ENCODE results near the gene SLC25A48. TPM values are rescaled to one million over a fixed set of nuclear protein-coding genes. Genes with fewer than 3 reads are reported as not detected.
A peak's percentile ranks its signal among the peaks of the same experiment; 100 is the strongest.

Gene SLC25A48
- total and polyA plus RNA-seq, 2 donors (not counting 1 experiment from before 2014, with no cell fraction given), result not detected

- Histone ChIP-seq H3K27me3 (ENCODE audit: control insufficient read depth, insufficient read depth, low read length) (no peaks in the 10 kb centered on the region), H2AFZ (ENCODE audit: low read length) (no peak overlapping the region), H3K9ac (ENCODE audit: insufficient read depth, low read length) (no peak overlapping the region), H4K20me1 (ENCODE audit: control insufficient read depth, extremely low read depth, insufficient read depth, low read length) (no peaks in the 10 kb centered on the region), H3K4me1 (ENCODE audit: control insufficient read depth, extremely low read depth, insufficient read depth, low read length) (no peaks in the 10 kb centered on the region), H3K36me3 (ENCODE audit: control insufficient read depth, insufficient read depth, low read length) (no peaks in the 10 kb centered on the region), H3K27ac (ENCODE audit: insufficient read depth, low read length) (no peak overlapping the region), H3K79me2 (ENCODE audit: control insufficient read depth, insufficient read depth, low read length) (no peaks in the 10 kb centered on the region), H3K4me2 (ENCODE audit: extremely low read depth, insufficient read depth, low read length) (no peak overlapping the region), H3K4me3 (replicated peaks in 1 of 4; ENCODE audit: control extremely low read depth in 1 of 4, insufficient read depth in 1 of 4, low read depth in 3 of 4, low read length in 4 of 4) (no peak overlapping the region), H3K9me3 (ENCODE audit: control insufficient read depth, insufficient read depth, low read depth, low read length) (no peaks in the 10 kb centered on the region)
- no peak for DNase-seq (ENCODE audit: low read depth in 2 of 2)
- TF ChIP-seq EZH2 (IDR thresholded peaks at IDR 0.05; ENCODE audit: low read length, missing control alignments), result no peak
- TF ChIP-seq CTCF (conservative IDR thresholded peaks at IDR 0.05 in 1 of 2, IDR thresholded peaks at IDR 0.05 in 1 of 2; ENCODE audit: low read depth in 1 of 2, low read length in 2 of 2), result no peak
Measured at GRCh38 chr5:135920199-135920598, 85.7 kb downstream of the SLC25A48 start.

GRCh38 chr5:135921388-135921787, 86.9 kb downstream of the SLC25A48 start:
- no peak overlapping the region for H3K27ac ChIP-seq (ENCODE audit: insufficient read depth, low read length)
- peak in 1 of 2 donors; percentile 37 for DNase-seq (ENCODE audit: low read depth in 2 of 2)
- no peak overlapping the region for H3K4me3 ChIP-seq (replicated peaks in 1 of 4; ENCODE audit: control extremely low read depth in 1 of 4, insufficient read depth in 1 of 4, low read depth in 3 of 4, low read length in 4 of 4)
- H3K4me1 ChIP-seq (ENCODE audit: control insufficient read depth, extremely low read depth, insufficient read depth, low read length), result no peaks in the 10 kb centered on the region
- no peaks in the 10 kb centered on the region for H3K36me3 ChIP-seq (ENCODE audit: control insufficient read depth, insufficient read depth, low read length)
- H2AFZ ChIP-seq (ENCODE audit: low read length), result no peak overlapping the region
- no peaks in the 10 kb centered on the region for H3K27me3 ChIP-seq (ENCODE audit: control insufficient read depth, insufficient read depth, low read length)
- H3K79me2 ChIP-seq (ENCODE audit: control insufficient read depth, insufficient read depth, low read length), result no peaks in the 10 kb centered on the region
- H3K4me2 ChIP-seq (ENCODE audit: extremely low read depth, insufficient read depth, low read length), result no peak overlapping the region
- H3K9me3 ChIP-seq (ENCODE audit: control insufficient read depth, insufficient read depth, low read depth, low read length), result no peaks in the 10 kb centered on the region
- TF ChIP-seq CTCF (conservative IDR thresholded peaks at IDR 0.05 in 1 of 2, IDR thresholded peaks at IDR 0.05 in 1 of 2; ENCODE audit: low read depth in 1 of 2, low read length in 2 of 2) (no peak), EZH2 (IDR thresholded peaks at IDR 0.05; ENCODE audit: low read length, missing control alignments) (no peak)
- H3K9ac ChIP-seq (ENCODE audit: insufficient read depth, low read length), result no peak overlapping the region
- no peaks in the 10 kb centered on the region for H4K20me1 ChIP-seq (ENCODE audit: control insufficient read depth, extremely low read depth, insufficient read depth, low read length)

GRCh38 chr5:135930029-135930948, 95.8 kb downstream of the SLC25A48 start:
- TF ChIP-seq EZH2 (IDR thresholded peaks at IDR 0.05; ENCODE audit: low read length, missing control alignments), result peak; percentile 95
- TF ChIP-seq CTCF (conservative IDR thresholded peaks at IDR 0.05 in 1 of 2, IDR thresholded peaks at IDR 0.05 in 1 of 2; ENCODE audit: low read depth in 1 of 2, low read length in 2 of 2), result peak in 1 of 2 donors; percentile 5
- Histone ChIP-seq H3K4me2 (ENCODE audit: extremely low read depth, insufficient read depth, low read length) (peak overlapping the region; percentile 40), H3K36me3 (ENCODE audit: control insufficient read depth, insufficient read depth, low read length) (no peaks in the 10 kb centered on the region), H3K9me3 (ENCODE audit: control insufficient read depth, insufficient read depth, low read depth, low read length) (no peaks in the 10 kb centered on the region), H3K27ac (ENCODE audit: insufficient read depth, low read length) (no peak overlapping the region), H2AFZ (ENCODE audit: low read length) (no peak overlapping the region), H3K27me3 (ENCODE audit: control insufficient read depth, insufficient read depth, low read length) (peaks cover 14% of the 10 kb centered on the region), H3K79me2 (ENCODE audit: control insufficient read depth, insufficient read depth, low read length) (no peaks in the 10 kb centered on the region), H3K9ac (ENCODE audit: insufficient read depth, low read length) (no peak overlapping the region), H4K20me1 (ENCODE audit: control insufficient read depth, extremely low read depth, insufficient read depth, low read length) (no peaks in the 10 kb centered on the region), H3K4me3 (replicated peaks in 1 of 4; ENCODE audit: control extremely low read depth in 1 of 4, insufficient read depth in 1 of 4, low read depth in 3 of 4, low read length in 4 of 4) (peak overlapping the region in 1 of 4 experiments; percentile 33), H3K4me1 (ENCODE audit: control insufficient read depth, extremely low read depth, insufficient read depth, low read length) (no peaks in the 10 kb centered on the region)
- peak in 1 of 2 donors; percentile 4 for DNase-seq (ENCODE audit: low read depth in 2 of 2)

Measured in fibroblast of lung (primary cell).